GM21360 (cell line): ENCODE data around the gene SLC25A48.
"Not testable (repeated sequence)": the region's sequence is repeated elsewhere in the genome, so short reads cannot be mapped to it uniquely, and the experiment has no call there.

Experiments used
- ATAC-seq: cut with Tn5 transposase; IDR thresholded peaks from one replicate; pipeline ENCODE4 v1.9.1; 2021; ENCODE audit warnings: mild to moderate bottlenecking, moderate library complexity; ENCODE audit not compliant: unreplicated experiment

Gene SLC25A48

GRCh38 chr5:135857630-135858311 is 23.3 kb downstream of the SLC25A48 start:
- no peak for ATAC-seq

DNA sequence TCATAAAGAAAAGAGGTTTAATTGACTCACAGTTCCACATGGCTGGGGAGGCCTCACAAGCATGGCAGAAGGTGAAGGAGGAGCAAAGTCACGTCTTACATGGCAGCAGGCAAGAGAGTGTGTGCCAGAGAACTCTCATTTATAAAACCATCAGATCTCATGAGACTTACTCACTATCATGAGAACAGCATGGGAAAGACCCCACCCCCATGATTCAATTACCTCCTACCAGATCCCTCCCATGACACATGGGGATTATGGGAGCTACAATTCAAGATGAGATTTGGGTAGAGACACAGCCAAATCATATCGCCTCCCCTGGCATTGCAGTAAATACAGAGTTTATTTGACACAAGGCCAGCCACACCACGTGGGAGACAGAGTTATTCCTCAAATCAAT is 24.7 kb downstream of the SLC25A48 start:
- not testable (repeated sequence) for ATAC-seq

GRCh38 chr5:135859641-135860040 is 25.2 kb downstream of the SLC25A48 start:
- ATAC-seq: no peak

- ATAC-seq: no peak
These were observed 27.2 kb downstream of the SLC25A48 start for GRCh38 chr5:135861641-135862040.

GRCh38 chr5:135862086-135862485 is 27.6 kb downstream of the SLC25A48 start:
- ATAC-seq: no peak

DNA sequence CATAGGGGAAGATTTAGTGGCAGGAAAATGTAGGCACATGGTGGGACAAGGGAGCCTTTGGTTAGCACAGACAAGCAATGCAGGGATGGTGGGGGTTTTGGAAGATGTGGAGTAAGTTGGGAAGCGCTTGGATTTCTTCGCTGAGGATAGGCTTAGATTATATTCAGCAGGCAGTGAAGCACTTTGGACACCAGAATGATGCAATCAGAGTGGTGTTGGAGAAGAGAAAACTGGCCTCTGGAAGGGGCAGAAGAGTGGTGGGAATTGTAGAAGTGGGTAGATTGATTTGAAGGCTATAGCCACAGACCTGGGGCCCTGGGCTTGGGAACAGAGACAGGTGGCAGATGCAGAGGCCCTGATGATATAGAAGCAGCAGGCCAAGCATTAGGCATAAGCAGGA is 28.3 kb downstream of the SLC25A48 start:
- no peak for ATAC-seq

- no peak for ATAC-seq
These were observed 30.3 kb downstream of the SLC25A48 start for GRCh38 chr5:135864503-135865435.

DNA sequence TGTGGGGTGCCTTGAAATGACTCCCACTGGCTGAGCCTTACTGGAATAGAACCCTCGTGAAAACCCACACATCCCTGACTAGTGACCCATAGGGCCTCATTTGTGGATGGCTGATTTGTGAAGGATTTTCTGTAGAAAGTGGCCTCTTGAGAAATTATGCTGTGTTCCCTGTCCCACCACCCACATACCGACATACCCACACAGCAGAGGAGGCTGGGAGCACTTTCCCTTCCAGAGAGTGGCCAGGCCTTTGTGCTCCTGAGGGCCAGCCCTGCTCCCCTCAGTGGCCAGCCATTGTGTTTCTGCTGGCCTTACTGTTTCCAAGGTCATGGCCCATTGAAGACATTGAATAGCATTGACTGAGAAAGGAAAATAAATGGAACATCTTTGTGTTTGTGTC is 31.6 kb downstream of the SLC25A48 start:
- ATAC-seq: no peak

GRCh38 chr5:135867599-135867998 is 33.1 kb downstream of the SLC25A48 start:
- ATAC-seq: no peak

DNA sequence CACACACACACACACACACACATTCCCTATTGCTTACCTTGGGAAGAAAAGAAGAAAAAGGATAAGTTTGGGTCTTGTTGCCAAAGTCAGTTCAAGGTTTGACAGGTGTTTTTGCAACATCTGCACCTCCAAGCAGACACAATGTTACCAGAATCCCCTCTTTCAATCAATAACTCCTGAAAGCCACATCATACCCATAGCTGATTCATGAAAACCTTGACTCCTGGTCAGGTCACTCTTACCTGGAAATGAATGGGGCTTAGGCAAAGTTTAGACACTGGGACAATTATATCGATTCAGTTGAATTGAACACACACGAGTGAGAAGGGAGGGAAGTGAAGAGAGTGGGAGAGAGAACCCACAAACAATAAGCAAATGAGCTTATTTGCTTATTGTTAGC is 34.2 kb downstream of the SLC25A48 start:
- ATAC-seq: no peak

DNA sequence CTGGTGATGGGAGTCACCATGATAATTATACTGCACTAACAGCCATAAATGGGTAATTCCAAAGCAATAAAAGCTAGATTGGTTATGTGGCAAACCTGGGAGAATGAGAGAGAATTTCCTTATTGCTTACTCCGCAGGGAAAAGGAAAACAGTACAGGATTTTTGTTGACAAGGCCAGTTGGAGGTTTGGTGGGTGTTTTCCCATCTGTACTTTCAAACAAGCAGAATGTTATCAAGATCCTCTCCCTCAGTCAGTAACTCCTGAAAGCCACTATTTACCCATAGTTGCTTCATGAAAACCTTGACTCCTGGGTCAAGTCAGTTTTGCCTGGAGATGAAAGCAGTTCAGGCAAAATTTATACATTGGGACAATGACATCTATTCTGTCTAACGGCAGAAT is 34.8 kb downstream of the SLC25A48 start:
- no peak for ATAC-seq

DNA sequence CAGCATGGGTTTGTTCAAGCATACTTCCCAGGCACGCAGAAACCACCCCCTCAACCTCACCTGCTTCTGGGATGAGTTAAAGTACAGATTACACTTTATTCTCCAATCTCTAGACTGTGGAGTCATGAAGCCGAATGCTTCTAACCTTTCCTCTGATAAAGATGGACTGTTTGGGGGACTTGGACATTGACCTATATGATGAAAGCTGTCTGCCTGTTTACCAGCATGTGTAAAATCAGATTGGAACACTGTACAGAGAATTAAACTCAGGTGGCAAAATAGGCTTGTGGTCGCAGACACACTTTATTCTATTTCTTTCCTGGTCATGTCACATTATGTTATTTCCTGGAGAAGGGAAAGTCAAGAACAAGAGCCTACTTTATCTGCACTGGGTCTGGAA is 35.5 kb downstream of the SLC25A48 start:
- ATAC-seq: no peak

GRCh38 chr5:135871268-135871915 is 36.9 kb downstream of the SLC25A48 start:
- ATAC-seq: no peak

DNA sequence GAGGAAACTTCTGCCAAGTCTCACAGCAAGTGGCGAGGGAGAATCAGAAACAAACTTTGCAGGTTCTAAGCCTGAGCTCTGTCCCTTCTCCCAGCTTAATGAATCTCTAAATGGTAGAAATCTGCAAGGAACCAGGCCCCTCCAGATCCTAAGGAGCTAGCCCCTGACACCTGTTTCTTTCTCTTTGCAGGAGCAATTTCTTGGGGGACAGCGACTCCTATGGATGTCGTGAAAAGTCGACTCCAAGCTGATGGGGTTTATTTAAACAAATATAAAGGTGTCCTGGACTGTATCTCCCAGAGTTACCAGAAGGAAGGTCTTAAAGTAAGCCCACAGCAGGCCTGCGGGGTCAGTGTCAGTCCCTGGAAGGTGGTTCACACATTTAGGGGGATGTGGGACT is 39.4 kb downstream of the SLC25A48 start:
- ATAC-seq: no peak

DNA sequence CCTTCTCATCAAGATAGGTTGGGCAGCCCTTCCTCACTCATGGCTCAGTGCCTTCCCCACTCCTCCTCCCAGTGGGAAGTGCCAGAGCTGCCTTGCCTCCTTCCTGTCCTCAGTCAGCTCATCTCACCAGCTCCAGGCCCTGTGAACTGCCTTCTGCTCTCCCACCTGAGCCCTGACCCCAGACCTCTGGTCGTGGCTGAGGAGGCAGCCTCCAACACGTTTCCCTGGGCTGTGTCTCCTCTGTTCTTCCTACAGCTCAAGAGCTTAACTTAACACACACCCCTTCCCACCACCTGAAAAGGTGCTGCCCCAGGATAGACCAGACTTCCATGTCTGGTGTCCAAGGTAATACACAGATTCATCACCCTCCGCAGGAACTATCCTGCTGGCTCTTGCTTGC is 40.0 kb downstream of the SLC25A48 start:
- ATAC-seq: no peak

DNA sequence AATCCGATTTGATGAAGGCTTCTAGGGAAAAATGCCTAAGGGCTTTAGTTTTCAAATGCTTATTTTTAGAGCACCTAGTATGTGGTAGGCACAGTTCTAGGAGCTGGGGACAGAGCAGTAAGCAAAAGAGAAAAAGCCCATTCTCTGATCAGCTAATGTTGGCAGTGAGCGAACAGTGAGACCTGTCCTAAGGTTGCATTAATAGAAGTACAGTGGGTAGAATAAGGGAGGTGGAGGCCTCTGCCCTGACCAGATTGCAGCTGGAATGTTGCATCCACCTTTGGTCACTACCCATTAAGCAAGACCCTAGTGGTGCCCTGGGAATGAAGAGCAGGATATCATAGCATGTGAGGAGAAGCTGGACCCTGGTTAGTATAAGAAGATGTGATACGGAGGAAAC is 41.1 kb downstream of the SLC25A48 start:
- ATAC-seq: no peak

DNA sequence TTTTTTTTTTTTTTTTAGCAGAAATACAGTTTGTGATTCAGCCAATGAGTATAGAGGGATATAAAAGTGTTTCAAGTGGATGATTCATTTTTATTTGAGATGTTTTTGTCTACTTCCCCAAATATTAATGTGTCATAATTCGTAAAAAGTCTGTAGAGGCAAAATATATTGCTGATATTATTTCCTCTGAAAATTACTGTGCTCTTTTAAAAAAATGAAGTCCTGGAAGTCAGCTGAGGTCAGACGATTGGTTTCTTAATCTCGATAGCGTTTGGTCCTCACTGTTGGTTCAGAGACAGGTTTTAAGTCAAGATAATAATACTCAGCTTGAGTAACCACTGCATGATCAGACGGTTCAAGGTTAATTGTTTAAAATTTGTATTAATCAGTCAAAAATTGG is 41.7 kb downstream of the SLC25A48 start:
- ATAC-seq: no peak

DNA sequence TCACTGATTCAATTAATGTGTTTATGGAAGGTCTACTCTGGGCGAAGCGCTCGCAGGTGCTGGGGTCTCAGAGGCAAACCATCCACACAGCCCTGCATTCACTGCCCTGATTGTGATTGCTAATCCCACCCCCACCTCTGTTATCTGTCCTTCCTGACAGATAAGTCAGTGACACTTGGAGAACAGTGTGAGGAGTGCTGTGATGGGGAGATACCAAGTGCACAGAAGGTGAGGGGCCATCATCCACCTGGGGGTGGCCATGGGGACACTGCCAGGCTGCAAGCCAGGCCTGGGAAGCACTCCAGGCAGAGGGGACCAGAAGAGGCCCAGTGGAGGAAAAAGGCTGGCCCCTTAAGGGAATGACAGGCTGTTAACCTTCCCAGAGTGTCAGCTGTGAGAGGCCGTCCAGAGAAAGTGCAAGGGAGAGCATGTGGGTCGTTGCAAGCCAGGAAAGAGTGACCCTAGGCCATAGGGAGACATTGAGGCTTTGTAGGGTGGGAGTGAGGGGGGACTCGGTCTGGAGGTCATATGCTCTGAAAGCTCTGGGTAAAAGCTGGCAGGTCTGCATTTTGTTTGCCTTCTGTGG is 43.2 kb downstream of the SLC25A48 start:
- no peak for ATAC-seq

- ATAC-seq: no peak
These were observed 43.7 kb downstream of the SLC25A48 start for GRCh38 chr5:135878156-135878620.

- no peak for ATAC-seq
These were observed 45.1 kb downstream of the SLC25A48 start for GRCh38 chr5:135879591-135879990.

- ATAC-seq: no peak
These were observed 45.8 kb downstream of the SLC25A48 start for GRCh38 chr5:135880278-135880677.
